ENCODE measurements around the gene OR10H1.
"Not testable (repeated sequence)": the region's sequence is repeated elsewhere in the genome, so short reads cannot be mapped to it uniquely, and the experiment has no call there.

Gene OR10H1, protein sequence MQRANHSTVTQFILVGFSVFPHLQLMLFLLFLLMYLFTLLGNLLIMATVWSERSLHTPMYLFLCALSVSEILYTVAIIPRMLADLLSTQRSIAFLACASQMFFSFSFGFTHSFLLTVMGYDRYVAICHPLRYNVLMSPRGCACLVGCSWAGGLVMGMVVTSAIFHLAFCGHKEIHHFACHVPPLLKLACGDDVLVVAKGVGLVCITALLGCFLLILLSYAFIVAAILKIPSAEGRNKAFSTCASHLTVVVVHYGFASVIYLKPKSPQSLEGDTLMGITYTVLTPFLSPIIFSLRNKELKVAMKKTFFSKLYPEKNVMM

DNA sequence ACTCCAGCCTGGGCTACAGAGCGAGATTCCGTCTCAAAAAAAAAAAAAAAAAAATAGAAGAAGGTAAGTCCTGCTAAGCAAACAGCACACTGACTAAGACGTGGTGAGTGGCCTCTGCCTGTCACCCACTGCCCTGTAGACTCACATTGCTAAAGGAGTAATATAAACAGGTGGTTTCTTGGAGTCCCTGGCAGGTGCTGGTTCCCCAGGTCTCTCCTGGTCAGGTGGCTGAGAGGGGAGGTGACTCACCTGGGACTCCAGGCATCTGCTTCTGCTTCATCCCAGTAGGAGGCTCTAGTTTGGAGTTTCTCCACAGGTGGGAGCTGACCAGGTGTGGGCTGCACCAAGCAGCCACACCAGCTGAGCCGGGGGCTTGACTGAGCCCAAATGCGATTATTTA lies at the start of gene OR10H1:
OR10H1 (minus strand) TSS at position 359 of the 400 bp plus-strand sequence. CDS start 7,627 bp downstream, outside the sequence.
- DNase-seq: no peak

DNA sequence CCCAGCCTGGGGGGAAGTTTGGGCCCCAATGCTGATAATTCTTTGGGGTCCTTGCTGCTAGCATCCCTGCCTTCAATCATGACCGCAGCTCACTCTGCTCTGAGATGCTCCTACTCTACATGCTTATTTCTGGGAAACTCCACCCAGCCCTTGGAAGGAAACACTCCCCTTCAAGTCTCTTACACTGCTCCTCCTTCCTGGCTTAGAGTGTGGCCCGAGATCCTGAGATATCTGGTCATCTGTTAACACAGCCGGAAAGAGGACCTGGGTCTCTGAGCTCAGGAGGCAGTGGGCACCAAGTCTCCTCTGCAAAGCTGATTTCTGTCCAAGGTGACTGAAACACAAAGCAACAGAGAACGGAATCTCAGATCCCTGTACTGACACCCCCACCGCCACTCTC lies 49.4 kb upstream of the OR10H1 start:
- no peak for DNase-seq

DNA sequence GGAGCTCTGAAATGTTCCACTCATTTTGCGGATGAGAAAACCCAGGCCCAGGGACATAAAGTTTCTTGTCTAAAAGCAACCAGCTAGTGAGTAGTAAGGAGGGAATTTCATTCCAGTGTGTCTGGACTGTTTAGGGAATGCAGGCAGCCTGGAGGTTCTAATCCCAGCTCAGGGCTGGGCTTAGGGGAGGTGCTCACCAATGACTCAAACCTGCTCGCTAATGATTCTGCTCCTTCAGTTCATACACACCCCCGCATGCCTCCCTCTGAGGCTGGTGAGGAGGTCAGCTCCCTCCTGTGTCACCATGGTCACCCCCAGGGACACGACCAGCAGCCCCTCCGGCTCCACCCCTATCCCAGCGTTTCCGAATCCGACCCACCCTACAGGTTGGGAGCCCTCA lies 47.8 kb upstream of the OR10H1 start:
- DNase-seq: no peak

DNA sequence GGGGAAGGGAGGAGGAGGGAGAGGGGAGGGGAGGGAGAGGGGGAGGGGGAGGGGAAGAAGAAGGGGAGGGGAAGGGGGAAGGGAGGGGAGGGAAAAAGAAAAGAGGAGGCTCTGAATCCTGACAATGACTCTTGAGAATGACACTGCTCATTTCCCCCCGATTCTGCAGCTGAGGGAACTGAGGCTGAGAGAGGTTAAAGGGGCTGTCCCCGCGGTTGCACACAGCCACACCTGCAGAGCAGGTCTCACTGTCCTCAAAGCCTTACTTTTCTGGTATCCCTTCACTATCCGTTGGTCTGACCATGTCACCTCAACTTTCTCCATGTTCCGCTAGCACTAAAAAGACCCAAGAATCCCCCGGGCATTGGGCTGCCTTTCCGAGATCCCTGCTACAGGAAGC lies 47.0 kb upstream of the OR10H1 start:
- DNase-seq: no peak

DNA sequence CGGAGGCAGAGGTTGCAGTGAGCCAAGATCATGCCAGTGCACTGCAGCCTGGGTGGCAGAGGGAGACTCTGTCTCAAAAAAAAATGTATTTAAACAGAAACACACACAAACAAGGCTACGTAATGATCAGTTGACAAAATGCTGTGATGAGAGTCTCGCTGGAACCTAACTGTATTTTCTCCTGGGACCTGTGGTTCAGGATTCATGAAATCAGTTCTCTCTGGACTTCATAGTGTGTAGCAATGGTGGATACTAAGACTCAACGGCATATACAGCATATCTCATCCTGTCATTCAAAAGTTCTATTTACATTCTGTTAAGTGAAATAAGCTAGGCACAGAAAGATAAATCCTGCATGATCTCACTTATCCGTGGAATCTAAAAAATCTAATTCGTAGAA lies 45.1 kb upstream of the OR10H1 start:
- no peak for DNase-seq

DNA sequence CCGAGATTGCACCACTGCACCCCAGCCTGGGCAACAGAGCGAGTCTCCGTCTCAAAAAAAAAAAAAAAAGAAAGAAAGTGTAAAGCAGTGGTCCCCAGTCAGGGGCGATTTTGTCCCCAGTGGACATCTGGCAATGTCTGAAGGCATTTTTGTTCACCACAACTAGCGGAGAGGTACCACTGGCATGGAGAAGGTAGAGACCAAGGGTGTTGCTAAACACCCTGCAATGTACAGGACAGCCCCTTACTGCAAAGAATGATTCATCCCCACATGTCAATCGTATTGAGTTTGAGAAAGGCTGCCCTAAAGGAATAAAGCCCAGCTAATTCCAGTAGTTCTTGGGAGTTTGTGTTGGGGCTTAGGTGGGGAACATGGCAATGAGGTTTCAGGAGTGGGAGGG lies 43.7 kb upstream of the OR10H1 start:
- DNase-seq: no peak

DNA sequence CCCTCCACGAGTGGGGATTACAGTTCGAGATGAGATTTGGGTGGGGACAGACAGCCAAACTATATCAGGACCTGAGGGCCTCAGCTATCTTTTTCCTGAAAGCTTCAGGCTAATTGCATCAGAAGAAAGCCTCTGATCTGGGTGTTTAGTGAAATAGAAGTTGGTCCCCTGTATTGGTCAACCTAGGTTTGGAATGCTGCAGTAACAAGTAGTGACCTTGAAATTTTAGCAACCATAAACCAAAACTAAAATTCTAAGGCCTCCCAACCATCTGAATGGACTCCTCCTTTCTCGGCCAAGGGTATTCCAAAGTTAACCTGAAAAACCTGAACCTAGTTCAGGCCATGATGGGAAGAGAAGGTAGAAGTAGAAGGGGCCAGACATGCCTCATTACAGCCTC lies 34.9 kb upstream of the OR10H1 start:
- no peak for DNase-seq

DNA sequence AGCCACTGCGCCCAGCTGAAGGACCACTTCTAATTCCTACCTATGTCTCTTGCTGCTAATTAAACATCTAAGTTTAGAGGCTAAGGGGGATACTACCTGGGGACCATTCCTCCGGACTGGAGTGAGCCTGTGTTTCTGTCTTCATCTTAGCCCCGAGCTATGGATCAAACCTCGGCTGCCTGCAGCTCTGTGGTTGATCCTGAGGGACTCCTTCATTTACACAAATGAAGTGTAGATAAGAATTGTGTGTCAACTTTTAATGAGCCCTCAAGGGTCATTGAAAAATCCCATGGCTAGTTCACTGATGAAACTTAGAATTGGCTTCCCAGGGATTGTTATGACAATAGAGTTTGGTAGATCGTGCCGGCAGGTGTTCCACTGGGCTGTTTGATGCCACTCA lies 31.5 kb upstream of the OR10H1 start:
- no peak for DNase-seq

DNA sequence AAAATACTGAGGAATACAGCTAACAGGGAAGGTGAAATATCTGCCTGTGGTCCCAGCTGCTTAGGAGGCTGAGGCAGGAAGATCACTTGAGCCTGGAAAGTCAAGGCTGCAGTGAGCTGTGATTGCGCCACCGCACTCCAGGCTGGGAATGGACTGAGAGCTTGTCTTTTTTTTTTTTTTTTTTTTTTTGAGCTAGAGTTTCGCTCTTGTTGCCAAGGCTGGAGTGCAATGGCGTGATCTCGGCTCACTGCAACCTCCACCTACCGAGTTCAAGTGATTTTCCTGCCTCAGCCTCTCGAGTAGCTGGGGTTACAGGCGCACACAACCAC lies 28.4 kb upstream of the OR10H1 start:
- DNase-seq: not testable (repeated sequence)

DNA sequence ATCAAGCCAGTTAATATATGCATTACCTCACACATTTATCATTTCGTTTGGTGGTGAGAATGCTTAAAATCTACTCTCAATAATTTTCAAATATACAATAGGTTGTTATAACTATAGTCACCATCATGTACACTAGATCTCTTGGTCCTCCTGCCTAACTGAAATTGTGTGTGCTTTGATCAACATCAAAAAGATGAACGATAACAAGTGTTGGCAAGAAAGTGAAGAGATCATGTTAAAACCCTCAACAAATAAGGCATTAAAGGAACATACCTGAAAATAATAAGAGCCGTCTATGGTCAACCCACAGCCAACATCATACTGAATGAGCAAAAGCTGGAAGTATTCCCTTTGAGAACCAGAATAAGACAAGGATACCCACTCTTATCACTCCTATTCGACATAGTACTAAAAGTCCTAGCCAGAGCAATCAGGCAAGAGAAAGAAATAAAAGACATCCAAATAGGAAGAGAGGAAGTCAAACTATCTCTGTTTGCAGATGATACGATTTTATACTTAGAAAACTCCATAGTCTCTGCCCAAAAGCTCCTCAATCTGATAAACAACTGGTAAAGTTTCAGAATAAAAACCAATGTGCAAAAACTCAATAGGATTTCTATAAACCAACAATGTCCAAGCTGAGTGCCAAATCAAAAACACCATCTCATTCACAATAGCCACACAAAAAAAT lies 27.9 kb upstream of the OR10H1 start:
- DNase-seq: no peak

DNA sequence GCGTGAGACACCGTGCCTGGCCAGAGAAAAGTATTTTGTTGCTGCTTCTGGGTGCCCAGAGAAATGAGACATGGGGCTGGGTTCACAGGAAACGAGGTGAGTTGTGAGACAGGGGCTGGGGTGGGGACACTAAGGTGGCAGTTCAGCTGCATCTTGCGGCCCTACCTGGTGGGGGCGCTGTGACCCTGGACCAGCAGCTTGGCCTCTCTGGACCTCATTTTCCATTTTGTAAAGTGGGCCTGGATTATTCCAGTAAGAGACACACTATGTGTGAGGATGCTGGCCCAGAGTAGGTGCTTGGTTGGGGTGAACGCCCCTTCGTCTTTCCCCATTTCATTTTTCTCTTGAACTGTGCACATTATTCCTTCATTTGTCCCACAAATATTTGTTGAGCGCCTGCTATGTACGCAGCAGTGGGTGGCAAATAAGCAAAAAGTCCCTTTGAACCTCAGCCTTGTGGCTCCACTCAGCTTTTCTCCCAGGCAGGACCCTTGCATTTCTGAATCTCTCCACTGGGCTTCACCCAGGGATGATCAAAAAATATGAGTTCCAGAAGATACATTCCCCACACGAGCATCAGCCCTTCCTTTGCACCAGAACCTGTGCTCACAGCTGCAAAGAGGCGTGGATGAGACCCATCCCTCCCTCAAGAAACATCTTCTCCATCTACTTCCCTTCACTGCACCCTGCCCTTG lies 26.6 kb upstream of the OR10H1 start:
- DNase-seq: no peak

DNA sequence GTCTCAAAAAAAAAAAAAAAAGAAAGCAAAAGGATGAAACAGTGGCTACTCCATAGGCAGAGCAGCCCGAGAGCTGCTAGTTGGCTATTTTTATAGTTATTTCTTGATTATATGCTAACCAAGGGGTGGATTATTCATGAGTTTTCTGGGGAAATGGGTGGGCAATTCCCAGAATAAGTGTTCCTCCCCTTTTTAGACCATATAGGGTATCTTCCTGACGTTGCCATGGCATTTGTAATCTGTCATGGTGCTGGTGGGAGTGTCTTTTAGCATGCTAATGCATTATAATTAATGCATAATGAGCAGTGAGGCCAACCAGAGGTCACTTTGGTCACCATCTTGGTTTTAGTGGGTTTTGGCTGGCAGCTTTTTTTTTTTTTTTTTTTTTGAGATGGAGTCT lies 25.4 kb upstream of the OR10H1 start:
- DNase-seq: no peak

DNA sequence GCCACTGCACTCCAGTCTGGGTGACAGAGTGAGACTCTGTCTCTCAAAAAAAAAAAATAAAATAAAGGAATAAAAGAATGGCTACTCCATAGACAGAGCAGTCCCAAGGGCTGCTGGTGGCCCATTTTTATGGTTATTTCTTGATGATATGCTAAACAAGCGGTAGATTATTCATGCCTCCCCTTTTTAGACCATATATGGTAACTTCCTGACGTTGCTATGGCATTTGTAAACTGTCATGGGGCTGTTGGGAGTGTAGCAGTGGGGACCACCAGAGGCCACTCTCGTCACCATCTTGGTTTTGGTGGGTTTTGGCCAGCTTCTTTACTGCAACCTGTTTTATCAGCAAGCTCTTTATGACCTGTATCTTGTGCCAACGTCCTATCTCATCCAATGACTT lies 24.4 kb upstream of the OR10H1 start:
- not testable (repeated sequence) for DNase-seq

DNA sequence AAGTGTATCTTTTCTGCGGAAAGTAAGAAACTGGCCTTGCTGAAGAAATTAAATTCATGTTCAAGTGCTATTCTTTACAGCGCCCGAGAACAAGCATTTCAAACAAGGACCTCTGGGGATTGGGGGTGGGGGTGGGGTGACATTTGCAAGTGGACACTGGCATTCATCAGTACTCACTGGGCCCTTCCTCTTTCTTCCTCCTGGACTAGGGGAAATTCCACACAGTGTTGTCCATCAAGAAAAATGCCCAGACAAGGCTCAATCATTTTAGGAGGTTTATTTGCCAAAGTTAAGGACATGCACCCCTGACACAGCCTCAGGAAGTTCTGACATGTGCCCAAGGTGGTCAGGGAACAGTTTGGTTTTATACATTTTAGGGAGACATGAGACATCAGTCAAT lies 22.9 kb upstream of the OR10H1 start:
- no peak for DNase-seq

DNA sequence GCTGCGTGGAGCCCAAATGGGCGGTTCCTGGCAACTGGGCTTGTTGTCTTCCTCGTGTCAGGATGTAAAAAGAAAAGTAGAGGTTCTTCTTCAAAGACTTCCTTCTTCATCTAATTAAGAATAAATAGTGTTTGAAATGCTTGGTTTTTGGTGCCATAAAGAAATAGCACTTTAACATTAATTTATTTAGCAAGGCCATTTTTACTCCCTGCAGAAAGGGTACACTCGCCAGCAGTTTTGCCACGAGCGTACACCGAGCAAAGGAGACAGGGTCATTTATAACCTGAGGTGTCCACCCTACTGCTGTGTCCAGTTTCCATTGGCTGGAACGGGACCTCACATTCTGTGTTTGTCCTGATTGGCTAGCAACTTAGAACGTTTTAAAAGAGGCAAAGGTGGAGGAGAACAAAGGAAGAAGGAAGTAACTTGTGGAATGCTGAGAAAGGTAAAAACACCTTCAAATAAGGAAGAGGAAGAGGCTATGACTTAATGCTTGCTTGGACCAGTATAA lies 21.8 kb upstream of the OR10H1 start:
- DNase-seq: no peak

DNA sequence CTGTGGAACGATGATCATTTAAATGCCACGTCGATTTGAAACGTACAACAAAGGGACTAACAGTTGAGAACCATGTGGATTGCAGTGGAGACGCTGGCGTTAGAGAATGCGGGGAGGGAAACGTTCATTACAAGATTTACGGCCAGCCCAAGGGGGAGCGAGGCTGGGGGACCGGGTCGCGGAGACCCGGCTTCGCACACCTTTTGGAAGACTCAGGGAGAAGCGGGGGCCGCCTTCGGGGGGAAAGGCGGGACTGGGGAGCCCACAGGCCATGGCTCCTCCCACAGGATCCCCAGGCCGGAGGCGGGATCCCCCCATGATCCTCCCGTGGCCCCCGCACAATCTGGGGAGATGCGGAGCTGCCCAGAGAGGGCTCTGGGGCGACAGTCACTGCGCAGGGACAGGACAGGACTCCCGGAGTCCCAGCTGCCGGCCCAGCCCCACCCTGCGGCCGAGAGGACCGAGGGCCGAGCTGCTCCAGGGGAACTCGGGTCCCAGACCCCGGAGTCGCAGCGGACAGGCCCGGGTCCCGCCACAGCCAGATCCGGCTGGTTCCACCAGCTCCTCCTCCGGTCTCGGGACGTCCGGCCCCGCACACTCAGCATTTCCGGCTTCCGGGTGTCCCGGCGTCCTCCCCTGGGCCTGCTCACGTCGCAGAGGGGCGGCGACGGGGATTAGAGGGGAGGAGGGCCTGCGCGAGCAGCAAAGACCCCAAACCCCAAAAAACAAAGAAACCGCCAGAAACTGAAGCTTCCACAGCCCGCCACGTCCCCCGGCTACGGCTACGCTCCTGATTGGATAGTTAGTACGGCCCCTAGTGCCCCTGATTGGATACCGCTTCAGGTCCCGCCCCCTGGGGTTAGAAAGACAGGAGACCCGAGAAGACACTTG lies 21.1 kb upstream of the OR10H1 start:
- DNase-seq: peak; percentile 97

DNA sequence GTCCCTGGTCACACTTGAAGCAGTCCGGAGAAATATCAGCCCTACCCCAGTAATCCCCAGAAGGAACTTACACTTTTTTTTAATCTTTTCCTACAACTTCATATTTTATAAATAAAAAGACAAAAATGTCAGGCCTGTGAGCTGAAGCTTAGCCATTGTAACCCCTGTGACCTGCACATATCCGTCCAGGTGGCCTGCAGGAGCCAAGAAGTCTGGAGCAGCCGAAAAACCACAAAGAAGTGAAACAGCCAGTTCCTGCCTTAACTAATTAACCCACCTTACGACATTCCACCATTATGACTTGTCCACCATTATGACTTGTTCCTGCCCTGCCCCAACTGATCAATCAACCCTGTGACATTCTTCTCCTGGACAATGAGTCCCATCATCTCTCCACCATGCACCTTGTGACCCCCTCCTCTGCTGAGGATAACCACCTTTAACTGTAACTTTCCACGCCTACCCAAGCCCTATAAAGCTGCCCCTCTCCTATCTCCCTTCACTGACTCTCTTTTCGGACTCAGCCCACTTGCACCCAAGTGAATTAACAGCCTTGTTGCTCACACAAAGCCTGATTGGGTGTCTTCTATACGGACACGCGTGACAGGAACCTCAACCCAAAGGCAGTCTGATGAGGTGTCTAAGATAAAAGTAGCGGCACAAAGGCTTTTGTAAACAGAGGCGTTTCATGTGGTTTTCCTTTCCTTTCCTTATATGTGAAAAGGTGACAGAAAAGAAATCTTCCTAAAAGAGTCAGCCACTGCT lies 20.3 kb upstream of the OR10H1 start:
- not testable (repeated sequence) for DNase-seq

DNA sequence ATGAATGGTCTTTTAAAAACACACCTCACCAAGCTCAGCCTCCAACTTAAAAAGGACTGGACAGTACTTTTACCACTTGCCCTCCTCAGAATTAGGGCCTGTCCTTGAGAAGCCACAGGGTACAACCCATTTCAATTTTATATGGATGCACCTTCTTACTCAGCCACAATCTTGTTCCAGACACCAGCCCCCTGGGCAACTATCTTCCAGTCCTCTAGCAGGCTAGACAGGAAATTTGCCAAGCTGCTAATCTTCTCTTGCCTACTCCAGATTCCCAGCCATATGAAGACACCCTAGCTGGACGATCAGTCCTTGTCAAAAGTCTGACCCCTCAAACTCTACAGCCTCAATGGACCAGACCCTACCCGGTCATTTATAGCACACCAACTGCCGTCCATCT lies 18.8 kb upstream of the OR10H1 start:
- not testable (repeated sequence) for DNase-seq

DNA sequence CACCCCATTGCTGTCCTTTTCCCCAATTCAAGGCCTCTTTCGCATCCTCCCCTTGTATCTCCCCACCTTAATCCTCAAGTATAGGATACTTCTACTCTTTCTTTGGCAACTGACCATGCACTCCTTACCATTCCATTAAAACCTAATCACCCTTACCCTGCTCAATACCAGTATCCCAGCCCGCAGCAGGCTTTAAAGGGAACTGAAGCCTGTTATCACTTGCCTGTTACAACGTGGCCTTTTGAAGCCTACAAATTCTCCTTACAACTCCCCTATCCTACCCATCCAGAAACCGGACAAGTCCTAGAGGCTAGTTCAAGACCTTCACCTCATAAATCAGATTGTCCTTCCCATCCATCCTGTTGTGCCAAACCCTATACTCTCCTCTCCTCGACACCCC lies 16.2 kb upstream of the OR10H1 start:
- no peak for DNase-seq

DNA sequence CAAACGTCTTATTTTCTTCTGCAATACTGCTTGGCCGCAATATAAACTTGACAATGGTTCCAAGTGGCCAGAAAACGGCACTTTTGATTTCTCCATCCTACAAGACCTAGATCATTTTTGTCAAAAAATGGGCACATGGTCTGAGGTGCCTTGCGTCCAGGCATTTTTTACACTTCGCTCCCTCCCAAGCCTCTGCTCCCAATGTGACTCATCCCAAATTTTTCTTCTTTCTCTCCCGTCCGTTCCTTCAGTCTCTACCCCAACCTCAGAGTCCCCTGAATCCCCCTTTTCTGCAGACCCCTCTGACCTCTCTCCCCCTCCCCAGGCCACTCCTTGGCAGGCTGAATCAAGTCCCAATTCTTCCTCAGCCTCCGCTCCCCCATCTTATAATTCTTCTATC lies 14.3 kb upstream of the OR10H1 start:
- DNase-seq: no peak

DNA sequence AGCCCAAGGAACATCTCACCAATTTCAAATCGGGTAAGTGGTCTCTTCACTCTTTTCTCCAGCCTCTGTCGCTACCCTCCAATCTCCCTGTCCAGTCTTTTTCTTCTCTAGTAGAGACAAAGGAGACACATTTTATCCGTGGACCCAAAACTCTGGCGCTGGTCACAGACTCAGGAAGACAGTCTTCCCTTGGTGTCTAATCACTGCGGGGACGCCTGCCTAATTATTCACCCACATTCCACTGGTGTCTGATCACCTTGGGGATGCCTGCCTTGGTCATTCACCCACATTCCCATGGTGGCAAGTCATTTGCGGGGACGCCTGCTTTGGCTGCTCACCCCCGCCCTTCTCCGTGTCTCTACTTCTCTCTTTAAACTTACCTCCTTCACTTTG lies 13.8 kb upstream of the OR10H1 start:
- DNase-seq: no peak
